Glutamatergic neuron (in vitro differentiated cells): ENCODE measurements around the gene TBC1D13. TPM values are rescaled to one million over a fixed set of nuclear protein-coding genes. Genes with fewer than 3 reads are reported as not detected.
A peak's percentile ranks its signal among the peaks of the same experiment; 100 is the strongest.

ENCODE experiments used
- DNase-seq: peaks from one replicate; pipeline ENCODE4 v3.0.0; 2022
- H3K27ac Mint-ChIP-seq: one replicate; pipeline ENCODE4 v1.8.0; 2020; ENCODE audit warnings: mild to moderate bottlenecking, mixed read lengths, inconsistent platforms; ENCODE audit not compliant: unreplicated experiment
- H3K27me3 Mint-ChIP-seq: one replicate; pipeline ENCODE4 v1.8.0; 2020; ENCODE audit warnings: mild to moderate bottlenecking, moderate library complexity, mixed read lengths, inconsistent platforms; ENCODE audit not compliant: unreplicated experiment
- H3K36me3 Mint-ChIP-seq: one replicate; pipeline ENCODE4 v1.8.0; 2020; ENCODE audit warnings: mild to moderate bottlenecking, mixed read lengths, inconsistent platforms; ENCODE audit not compliant: unreplicated experiment
- H3K4me1 Mint-ChIP-seq: one replicate; pipeline ENCODE4 v1.8.0; 2020; ENCODE audit warnings: mild to moderate bottlenecking, low read depth, mixed read lengths, inconsistent platforms; ENCODE audit not compliant: unreplicated experiment
- H3K4me3 Mint-ChIP-seq: one replicate; pipeline ENCODE4 v1.8.0; 2020; ENCODE audit warnings: mild to moderate bottlenecking, mixed read lengths, inconsistent platforms; ENCODE audit not compliant: unreplicated experiment
- H3K9me3 Mint-ChIP-seq: one replicate; pipeline ENCODE4 v1.8.0; 2020; ENCODE audit warnings: mild to moderate bottlenecking, moderate library complexity, mixed read lengths, inconsistent platforms; ENCODE audit not compliant: unreplicated experiment
- total RNA-seq: library from RNA; stranded (reverse); fragmentation: NEBNext Ultra II Directional; extraction: Animal tissue kit (Norgen Biotek cat#: 25700); gene quantifications from one replicate; pipeline ENCODE4 v1.2.1, GENCODE V29; 2021; ENCODE audit not compliant: unreplicated experiment
- TF ChIP-seq, protein P1 (sequence below): fragments of 200-600 bp; sonication (generic); IDR thresholded peaks from one replicate; pipeline ENCODE4 v1.5.0; 2021; ENCODE audit not compliant: partially characterized antibody, unreplicated experiment

TBC1D13 gene
- total RNA-seq, 1 donor from 2014 or later, result 25.6 TPM

DNA sequence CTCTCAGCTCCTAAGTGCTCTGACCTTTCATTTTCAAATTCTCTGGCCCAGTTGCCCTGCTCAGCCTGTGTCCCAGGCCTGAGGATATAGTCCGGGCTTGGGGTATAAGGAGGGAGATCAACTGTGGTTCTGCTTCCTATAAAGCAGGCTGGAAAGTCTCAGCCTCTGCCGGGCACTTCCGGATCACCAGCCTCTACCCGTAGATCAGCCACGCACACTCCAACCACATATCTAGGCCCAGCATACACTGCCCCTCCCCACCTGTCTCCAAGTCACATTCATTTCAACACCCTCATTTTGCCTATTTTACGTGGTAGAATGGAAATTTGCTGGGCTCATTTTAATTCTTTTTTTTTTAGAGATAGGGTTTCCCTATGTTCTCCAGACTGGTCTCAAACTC, 18.4 kb upstream of the TBC1D13 start:
- Mint-ChIP-seq H3K9me3 (peaks cover 7% of the 10 kb centered on the region), H3K27ac (no peak overlapping the region)

DNA sequence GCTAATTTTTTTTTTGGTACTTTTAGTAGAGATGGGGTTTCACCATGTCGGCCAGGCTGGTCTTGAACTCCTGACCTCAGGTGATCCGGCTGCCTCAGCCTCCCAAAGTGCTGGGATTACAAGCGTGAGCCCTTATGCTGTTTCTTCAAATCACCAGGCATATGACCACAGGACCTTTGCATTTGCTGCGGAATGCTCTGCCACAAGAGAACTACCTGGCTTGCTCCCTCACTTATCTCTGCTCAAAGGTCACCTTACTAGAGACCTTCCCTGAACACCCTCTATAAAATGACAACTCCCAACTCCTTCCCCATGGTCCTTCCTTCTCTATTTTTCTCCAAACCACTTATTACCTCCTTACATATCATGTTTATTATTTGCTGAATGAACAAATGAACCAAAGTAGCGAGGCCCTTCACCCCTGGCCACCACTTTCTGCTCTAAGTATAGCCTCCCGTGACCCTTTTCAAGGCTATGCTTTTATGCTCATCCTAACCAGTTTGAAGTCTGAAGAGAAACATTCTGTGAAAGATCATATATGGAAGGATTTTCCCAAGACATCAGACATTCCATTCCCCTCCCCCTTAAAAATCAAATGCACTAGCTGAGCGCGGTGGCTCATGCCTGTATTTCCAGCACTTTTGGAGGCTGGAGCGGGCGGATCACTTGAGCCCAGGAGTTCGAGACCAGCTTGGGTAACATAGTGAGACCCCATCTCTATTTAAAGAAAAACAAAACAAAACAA, 16.6 kb upstream of the TBC1D13 start:
- Mint-ChIP-seq H3K4me3 (peak overlapping the region; percentile 96), H3K9me3 (peaks cover 9% of the 10 kb centered on the region)

More for the DNA sequence above, 18.4 kb upstream of the TBC1D13 start:
- Mint-ChIP-seq H3K4me1 (peaks cover 11% of the 10 kb centered on the region), H3K36me3 (no peaks in the 10 kb centered on the region), H3K27me3 (peaks cover 5% of the 10 kb centered on the region), H3K4me3 (no peak overlapping the region)
- TF ChIP-seq, protein P1, sequence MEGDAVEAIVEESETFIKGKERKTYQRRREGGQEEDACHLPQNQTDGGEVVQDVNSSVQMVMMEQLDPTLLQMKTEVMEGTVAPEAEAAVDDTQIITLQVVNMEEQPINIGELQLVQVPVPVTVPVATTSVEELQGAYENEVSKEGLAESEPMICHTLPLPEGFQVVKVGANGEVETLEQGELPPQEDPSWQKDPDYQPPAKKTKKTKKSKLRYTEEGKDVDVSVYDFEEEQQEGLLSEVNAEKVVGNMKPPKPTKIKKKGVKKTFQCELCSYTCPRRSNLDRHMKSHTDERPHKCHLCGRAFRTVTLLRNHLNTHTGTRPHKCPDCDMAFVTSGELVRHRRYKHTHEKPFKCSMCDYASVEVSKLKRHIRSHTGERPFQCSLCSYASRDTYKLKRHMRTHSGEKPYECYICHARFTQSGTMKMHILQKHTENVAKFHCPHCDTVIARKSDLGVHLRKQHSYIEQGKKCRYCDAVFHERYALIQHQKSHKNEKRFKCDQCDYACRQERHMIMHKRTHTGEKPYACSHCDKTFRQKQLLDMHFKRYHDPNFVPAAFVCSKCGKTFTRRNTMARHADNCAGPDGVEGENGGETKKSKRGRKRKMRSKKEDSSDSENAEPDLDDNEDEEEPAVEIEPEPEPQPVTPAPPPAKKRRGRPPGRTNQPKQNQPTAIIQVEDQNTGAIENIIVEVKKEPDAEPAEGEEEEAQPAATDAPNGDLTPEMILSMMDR, result no peak
- no peak for DNase-seq

DNA sequence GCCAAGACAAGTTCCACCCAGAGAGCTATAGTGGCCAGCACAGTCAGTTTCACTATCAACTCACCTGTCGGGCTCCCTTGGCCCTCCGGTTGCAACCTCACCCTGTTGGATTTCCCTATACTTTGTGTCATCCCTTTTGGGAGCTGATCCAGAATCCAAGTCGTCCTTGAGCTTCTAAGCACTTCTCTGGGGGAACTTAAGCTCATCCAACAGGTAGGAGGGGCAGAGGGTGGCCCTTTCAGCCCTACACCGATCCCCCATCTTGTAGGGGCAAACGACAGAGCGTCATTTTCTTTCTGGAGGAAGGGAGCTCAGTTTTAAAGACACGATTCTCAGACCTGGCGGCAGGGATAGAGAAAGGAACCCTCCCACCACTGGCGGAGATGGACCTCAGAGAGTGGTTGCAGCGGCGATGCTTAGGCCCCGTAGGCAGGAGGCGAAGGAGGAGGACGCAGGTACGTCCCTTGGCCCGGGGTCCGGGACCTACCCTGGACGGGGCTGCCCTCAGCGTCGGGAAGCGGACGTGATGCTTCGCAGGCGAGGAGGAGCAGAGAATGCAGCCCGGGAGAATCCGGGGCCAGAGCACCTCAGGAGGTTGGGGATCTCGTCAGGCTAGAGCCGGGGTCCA, 15.8 kb upstream of the TBC1D13 start:
- H3K9me3 Mint-ChIP-seq, result peaks cover 9% of the 10 kb centered on the region
- H3K4me3 Mint-ChIP-seq, result peak overlapping the region; percentile 96
- TF ChIP-seq, protein P1, result no peak
- peak overlapping the region; percentile 83 for H3K27ac Mint-ChIP-seq
- H3K4me1 Mint-ChIP-seq, result peaks cover 7% of the 10 kb centered on the region
- H3K36me3 Mint-ChIP-seq, result no peaks in the 10 kb centered on the region
- H3K27me3 Mint-ChIP-seq, result peaks cover 5% of the 10 kb centered on the region
- peak; percentile 36 for DNase-seq

More for the DNA sequence above, 16.6 kb upstream of the TBC1D13 start:
- Mint-ChIP-seq H3K27me3 (peaks cover 5% of the 10 kb centered on the region), H3K4me1 (peaks cover 7% of the 10 kb centered on the region), H3K27ac (no peak overlapping the region), H3K36me3 (no peaks in the 10 kb centered on the region)
- TF ChIP-seq, protein P1, result no peak
- no peak for DNase-seq

DNA sequence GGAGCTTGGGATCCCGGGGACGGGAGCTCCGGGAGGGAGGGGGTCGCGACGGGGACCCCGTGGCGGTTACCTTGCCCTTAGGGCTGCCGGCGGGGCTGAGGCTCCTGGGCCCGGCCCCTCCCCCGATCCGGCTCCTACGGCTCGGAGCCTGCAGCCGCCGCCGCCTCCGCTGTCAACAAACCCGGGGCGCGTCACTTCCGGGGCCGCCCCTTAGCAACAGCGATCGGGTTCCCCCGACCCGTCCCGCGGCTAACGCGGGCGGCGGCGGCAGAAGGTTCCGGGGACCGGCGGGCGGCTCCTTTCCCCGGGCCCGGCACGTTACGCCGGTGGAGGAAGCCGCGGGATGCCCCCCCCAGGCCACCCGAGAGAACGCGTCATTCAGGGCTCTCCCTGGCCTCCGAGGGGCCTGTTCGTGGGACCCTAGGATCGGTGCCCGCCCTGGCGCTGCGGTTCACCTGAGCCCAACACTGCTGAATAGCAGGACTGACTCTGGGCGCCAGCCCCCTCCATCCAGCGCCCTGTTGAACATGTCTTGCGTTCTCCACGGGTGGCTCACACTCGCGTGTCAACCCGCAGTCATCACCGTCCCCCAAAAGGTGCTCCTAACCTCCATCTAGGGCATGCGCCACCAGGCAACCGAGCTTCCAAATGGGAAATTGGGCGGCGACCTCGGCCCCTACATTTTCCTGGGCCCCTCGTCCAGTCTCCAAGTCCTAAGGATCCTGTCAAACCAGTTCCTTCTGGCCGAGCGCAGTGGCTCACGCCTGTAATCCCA, 15.1 kb upstream of the TBC1D13 start, which contains the start of gene ZER1:
TSS of gene ZER1 (minus strand) at position 183 of the 775 bp plus-strand sequence. CDS start 16,362 bp downstream, outside the sequence.
- Mint-ChIP-seq H3K4me1 (peaks cover 7% of the 10 kb centered on the region), H3K27me3 (peaks cover 4% of the 10 kb centered on the region), H3K9me3 (peaks cover 9% of the 10 kb centered on the region), H3K36me3 (no peaks in the 10 kb centered on the region), H3K27ac (peak within 1 kb of the TSS; percentile 83), H3K4me3 (peak within 1 kb of the TSS; percentile 96)
- peak; percentile 95 for DNase-seq
- TF ChIP-seq, protein P1, result no peak
